CD4-positive, alpha-beta T cell treated with Interleukin-4 for 1 hour (primary cell): ENCODE results near the gene TAF1C.

Experiments
- DNase-seq, 2 donors: peaks; one replicate each; pipeline ENCODE4 v3.0.0-alpha.2; 2020 to 2022

The TAF1C gene

DNA sequence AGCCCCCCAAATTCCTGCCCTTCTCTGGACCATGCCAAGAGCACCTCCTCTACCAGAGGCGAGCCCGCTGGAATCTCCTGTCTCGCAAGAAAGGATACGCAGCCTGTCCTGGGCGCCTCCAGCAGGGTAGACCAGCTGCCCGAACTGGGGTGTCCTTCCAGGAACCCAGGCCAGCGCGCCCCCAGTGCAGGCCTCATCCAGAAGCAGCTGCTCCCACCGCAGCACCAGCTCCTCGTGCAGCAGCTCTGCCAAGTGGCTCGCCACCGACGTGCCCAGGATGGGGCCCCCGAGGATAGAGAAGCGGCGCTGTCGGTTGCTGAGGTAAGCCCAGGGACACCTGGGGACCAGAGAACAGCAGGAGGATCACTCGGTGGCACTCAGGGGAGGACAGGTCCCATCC is 4.8 kb downstream of the TAF1C start:
- DNase-seq, result no peak

DNA sequence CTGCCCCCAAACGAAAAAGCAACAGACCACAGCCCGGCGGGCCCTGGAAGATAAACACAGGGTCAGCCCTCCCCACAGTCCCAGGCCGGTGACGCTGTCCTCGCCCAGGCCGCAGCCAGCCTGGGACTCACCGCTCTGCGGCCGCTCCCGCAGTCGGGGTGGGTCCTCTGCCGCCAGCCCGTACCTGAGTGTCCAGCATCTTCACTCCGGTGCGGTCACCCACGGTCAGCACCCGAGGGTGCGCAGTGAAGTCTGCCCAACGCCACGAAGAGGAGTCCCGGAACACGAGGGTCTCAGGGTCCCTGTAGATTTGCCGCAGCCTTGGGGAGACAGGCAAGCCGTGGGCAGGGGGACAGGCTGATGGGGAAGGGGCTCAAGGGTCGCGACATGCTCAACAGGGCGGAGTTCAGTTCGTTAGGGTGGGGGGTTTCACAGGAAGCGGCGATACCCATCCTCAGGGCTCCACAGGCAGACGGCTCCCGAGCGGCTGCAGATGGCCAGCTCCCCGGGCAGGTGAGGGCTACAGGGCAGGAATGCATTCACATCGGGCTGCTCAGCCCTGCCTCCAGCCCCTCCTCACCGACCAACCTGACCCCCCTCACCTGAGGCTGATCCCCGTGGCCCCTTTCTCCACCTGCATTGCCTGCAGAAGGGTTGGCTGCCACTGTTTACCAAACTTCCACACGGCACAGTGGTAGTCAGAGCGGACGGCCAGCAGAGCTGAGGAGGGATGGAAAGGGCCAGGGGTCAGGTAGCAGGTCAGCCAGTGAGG is 5.5 kb downstream of the TAF1C start:
- DNase-seq, result no peak

DNA sequence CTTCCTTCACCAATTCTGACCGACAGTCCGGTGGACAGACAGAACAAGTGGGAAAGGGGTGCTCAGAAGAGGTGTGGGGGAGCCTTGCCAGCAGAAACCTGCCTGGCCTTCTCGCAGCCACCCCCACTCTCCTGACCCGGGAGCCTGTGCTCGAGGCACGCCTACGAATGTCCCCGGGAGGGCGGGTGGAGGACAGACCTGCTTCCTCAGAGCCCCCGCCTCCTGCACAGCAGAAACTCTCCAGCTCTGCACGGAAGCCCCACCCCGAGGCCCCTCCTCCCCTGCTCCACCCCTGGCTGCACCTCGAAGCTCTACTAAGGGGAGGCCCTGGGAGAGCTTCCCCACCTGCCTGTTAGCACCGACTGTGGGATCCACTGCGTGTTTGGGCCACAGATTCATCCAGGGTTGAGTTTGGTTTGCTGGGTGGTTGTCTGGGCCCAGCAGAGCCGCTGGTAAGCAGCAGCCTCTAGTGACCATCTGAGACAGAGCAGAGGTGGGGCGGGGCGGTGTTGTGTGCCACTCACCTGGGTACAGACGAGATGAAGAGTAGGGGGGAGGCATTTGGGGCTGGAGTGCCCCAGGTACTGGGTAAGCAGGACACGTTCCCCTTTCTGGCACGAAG is 6.2 kb downstream of the TAF1C start:
- DNase-seq, result no peak

DNA sequence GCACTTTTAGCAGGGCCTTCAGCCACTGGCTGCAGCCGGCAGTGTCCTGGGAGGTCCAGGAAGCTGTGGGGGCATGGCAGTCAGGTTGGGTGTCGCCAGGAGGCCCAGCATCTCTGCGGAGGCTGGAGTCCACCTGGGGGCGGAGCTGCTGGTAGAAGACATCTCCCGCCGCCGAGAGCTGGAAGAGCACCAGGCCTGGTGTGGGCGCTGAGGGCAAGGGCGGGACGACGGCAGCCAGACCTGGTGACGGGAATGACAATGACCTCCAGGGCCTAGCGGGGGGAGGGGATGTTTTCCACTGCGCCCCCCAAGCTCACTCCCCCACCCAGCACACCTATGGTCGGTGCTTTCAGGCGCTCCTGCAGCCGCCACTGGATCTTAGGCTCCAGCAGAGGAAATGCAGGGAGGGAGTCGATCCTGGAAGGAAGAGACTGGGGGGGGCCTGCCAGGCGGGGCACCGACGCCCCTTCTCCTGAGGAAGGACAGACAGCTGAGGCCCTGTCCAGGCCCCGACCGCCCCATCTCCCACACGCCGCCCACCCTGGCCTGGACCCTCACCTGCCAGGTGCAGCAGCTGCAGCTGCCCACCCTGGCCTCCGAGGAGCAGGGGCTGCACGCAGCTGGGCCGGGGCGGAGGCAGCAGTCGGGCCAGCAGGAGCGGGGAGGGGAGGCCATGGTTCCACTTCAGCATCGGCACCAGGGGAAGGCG is 7.1 kb downstream of the TAF1C start:
- DNase-seq, result no peak

DNA sequence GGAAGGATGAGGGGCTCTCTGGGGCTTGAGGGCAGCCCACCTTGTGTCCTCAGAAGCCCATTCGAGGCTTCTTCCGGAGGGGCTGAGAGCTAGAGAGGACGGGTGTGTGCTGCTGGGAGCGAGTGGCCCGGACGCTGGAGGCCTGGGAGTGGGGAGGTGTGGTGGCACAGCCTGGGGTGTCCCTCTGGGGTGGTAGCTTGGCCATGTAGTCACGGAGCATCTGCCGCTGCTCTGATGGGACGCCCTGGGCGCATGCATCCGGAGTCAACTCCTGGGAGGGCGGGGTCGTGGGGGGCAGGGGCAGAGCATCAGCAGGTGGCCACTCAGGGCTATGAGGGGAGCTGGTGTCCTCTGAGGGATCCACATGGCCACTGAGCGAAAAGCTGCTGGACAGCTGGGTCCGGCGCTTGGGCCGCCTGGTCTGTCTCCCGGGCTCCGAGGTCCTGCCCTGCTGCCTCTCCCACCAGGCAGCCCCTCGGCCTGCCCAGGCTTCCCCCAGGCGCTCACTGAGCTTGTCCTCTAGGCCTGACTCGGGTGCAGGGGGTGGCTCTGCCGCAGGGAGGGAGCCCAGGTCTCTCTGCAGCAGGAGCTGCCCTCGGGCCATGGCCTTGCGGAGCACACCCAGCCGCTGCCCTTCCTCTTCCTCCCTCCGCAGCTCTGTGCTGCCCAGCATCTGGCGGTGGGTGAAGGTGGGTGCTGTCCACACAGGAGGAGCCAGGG is 7.8 kb downstream of the TAF1C start:
- DNase-seq, result no peak

DNA sequence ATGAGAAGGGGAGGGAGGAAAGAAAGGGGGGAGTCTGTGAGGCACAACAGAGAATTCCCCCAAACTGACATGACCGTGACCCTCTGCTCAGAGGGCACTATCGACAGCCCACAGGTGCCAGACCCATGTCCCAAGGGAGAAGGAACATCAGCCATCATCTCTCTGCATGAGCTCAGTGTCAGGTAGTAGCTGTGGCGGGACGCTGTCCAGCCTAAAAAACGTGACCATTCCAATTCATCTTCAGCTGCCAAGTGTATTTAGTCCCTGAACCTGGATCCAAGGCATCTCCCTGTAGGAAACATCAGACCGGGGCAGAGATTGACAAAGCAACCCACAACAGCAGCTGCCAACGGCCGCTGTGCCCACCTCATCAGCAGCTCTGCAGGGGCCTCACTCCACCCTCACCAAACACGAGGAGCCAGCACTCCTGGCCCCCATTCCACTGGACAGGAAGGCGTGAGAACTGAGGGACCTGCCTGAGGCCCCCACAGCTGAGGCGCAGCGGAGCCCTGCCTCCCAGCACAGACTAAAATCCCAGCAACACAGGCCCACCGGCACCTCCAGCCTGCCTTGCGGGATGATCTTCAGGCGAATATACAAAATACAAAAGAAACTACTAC is 8.6 kb downstream of the TAF1C start:
- DNase-seq, result no peak

DNA sequence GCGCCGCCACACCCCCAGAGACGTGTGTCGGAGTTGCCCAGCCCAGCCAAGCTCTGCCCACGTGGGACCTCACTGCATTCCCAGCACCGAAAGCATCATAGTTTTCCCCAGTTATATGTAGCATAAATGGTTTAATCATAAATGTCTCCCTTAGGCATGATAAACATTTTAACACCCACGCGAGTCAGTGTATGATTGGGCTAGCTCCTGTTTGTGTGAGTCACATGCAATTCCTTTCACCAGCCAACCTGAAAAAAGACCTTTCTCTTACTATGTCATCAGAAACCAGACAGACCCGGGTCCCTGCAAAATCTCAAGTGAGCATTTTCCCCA is 9.2 kb downstream of the TAF1C start:
- no peak for DNase-seq

DNA sequence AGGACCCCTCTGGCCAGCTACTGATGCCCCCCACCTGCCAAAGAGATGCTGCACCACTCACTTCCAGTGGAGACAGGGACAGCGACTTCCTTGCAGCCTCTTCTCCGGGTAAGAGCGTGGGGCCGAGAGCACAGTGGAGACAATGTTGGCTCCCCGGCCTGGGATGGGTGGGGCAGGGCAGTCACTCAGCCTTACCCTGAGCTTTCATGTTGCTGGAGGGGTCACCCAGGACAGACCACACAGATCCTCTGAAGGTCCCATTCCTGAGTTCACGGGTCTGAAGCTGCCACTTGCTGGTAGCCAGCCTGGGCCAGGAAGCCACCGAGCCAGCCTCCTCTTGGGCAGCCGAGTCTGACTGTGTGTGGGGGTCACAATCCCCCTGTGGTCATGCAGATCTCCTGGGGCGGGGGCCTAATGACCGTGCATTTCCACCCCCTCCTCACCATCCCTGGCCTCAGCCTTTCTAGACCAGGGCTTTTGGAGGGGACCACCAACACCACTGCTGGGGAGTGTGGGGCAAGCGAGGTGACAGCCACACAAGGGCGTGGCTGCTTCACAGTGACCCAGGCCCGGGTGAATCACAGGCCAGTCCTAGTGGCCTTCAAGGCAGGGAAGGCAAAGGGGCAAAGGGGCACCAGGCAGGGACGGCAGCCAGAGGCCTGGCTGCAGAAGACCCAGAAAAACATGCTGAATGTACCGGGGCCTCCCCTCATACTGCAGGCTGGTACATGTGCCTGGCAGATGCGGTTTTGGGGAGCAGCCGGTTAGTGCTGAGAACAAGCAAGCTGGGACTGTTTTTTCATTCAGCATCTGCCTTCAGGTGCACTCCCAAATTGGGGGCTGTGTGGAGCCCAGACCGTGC is 10.4 kb downstream of the TAF1C start:
- DNase-seq, result no peak

DNA sequence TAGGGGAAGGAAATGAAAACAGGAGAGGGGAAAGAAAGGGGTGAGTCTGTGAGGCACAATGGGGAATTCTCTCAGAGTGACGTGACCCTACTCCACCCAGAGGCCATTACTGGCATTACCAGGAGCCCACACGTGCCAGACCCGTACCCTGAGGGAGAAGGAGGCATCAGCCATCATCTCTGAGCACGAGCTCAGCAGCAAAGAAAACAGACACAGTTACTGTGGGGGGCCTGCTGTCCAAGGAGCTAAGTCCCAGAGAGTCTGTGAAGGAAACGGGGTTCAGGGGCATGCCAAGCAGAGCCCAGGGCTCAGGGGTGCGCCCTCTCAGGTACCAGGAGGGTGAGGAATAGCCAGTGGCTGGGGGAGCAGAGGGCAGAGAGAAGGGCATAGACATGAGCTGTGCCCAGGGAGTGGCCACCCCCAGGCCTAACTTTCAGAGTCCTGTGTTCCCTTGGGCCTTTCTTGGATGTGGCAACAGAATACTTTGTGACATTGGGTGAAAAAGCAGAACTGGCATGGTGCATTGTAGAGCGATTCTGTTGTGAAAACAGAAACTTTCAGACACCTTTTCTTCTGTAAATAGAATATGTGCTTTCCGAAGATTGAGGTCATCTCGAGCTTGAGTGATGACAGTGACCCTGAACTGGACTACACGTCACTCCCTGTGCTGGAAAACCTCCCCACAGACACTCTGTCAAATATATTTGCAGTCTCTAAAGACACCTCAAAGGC is 11.3 kb downstream of the TAF1C start:
- peak; percentile 13 to 63 for DNase-seq

DNA sequence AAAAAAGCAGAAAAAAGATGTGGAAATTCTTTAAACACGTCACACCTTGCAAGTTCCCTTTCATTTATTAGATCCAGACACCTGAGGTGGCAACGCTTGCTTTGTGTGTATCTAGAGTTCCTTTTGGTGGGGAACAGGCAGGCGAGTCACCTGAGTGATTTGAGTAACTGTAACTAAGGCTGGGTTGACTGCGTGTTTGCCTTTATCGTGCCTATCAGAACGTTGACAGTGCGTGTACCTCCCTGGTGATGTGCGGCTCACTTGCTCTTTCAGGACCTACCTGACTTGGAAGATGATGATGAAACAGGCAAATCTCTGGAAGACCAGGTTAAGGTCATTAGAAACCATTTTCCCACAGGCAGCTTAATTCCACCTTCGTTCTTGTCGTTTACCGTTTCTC is 12.5 kb downstream of the TAF1C start:
- no peak for DNase-seq

DNA sequence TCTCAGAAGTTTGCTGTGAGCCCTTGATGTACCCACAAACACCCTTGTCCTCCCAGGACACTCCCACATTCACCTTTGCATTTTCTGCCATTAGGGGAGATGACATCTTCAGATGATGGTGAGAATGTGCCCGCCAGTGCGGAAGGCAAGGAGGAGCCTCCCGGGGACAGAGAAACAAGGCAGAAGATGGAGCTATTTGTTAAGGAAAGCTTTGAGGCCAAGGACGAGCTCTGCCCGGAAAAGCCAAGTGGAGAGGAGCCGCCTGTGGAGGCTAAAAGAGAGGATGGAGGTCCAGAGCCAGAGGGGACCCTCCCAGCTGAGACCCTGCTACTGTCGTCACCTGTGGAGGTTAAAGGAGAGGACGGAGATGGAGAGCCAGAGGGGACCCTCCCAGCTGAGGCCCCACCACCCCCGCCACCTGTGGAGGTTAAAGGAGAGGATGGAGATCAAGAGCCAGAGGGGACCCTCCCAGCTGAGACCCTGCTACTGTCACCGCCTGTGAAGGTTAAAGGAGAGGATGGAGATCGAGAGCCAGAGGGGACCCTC is 17.0 kb downstream of the TAF1C start:
- no peak for DNase-seq

DNA sequence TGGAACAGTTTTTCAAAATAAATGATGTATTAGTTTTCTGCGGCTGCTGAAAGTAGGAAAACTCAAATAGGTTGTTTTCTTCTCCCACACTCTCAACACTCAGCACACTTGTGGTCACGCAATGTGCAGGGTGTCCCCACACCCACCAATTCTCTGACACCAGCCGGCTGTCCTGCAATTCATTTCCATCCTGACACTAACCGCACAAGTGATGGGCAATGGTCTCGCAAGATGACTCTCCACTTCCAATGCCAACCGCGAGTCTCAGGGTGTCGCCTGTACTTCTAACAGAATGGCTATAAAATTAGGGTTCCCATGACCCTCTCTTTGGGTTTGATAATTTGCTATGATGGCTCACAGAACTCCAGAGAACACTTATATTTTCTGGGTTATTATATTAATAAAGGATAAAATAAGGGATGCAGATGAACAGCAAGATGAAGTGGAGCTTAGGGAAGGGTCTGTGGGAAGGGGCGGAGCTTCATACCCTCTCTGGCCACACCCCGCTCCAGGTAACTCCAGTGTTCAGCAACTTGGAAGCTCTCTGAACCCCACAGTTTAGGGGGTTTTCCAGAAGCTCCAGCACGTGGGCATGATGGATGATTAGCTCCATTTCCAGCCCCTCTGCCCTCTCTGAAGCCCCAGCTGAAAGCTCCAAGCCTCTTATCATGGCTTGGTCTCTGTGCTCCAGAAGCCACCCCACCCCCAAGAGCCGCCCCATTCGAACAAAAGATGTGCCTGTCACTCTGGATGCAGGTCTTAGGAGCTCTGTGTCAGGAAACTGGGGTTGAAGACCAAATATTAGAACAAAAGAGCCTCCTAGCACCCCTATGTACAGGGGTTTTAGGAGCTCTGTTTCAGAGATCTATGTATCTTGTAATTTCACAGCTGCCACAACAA is 19.8 kb downstream of the TAF1C start:
- no peak for DNase-seq

DNA sequence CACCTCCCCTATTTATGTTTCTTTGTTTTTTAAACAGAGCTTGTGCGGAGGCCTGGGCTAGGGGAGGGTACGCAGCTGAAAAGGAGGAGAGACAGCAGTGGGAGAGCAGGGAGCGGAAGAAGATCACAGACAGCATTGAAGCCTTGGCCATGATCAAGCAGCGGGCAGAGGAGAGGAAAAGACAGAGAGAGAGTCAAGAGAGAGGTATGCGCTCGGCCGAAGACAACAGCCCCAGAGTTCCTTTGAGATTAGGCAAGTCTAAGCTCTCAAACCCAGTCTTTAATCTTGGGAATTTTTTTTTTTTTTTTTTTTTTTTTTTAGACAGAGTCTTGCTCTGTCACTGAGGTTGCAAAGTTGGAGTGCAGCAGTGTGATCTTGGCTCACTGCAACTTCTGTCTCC is 21.1 kb downstream of the TAF1C start:
- DNase-seq, result no peak

DNA sequence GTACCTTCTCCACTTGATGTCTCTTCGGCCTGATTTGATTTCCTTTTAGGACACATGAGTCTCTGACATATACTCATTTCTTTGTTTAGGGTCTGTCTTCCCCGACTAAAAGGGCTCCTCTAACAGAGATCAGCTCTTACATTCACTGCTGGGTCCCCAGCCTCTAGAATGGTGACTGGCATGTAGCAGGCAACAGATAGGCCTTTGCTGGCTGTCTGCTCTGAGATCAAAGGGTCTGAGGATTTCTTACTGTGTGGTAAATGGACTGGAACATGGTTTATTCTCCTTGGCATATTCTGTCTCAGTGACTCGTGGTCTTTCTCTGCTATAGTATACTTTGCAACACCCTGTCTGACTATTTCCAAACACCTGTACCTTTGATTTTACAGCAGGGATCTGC is 25.1 kb downstream of the TAF1C start:
- no peak for DNase-seq

DNA sequence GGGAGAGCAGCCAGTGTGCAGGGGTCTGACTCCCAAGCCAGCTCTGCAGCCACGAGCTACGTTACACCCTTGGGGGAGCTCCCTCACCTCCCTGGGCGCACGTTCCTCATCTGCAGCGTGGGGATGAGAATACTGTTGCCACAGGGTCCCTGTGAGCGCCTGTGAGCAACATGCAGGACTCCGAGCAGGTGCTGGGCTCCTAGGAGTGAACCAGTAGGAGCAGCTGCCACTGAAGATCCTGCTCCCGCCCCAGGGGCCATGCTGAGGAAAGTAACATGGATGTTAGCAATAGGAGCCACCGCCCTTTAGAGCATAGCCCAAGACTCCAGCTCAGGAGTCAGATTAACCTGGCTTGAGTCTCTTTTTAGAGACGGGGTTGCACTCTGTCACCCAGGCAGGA is 25.8 kb downstream of the TAF1C start:
- DNase-seq, result no peak

DNA sequence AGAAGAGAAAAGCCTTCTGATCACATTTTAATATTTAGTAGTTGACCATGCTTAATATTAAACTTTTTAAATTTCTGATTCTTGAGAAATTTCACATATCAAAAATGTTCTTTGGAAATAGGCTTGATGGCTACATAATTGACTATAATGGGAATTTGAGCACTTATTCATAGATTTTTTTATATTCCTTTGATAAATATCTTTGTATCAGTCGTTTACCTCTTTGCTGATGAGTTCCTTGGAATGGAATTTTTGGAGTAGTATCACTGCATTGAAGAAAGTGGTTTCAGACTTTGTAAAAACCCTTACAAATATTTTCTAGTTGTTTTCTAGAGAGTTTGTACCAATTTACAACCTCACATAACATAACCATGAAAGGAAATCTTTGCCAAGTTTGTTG is 27.1 kb downstream of the TAF1C start:
- DNase-seq, result no peak

DNA sequence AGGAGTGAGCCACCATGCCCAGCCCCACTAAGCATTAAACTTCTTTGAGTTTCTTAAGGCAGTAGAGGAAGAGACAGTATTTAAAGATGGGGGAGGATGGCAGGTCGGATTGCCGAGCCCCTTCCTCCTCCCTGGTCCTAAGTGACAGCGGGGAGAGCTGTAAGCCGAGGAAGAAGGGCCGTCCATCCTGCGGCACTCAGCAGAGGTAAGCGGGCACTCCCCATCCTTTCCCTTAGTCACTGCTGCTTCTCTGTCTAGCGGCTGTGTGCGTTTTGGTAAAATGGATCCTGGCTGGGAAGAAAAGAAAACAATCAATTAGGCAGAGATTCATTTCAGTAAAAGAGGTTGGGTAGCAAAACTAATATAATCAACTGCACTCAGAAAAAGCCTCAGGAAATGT is 27.9 kb downstream of the TAF1C start:
- DNase-seq, result no peak

DNA sequence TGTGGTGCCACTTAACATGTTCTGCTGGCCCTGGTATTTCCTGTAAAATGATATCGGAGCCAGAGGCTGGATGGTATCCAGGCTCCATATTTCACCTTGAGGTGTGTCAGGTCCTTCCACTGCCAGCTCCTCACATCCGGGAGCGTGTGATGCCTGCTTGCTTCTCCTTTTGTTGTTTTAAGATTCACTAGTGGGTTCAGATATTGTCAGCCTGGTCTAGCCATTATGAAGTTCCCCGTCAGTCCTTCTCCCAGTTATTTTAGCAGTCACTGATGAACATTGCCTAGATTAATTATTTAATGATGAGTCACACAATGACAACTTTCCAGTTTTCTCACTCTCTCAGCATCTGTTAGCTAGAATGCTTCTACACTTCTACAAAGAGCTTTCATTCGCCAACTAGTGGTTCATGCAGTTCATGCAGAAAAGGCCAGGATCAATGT is 30.5 kb downstream of the TAF1C start:
- DNase-seq, result no peak

DNA sequence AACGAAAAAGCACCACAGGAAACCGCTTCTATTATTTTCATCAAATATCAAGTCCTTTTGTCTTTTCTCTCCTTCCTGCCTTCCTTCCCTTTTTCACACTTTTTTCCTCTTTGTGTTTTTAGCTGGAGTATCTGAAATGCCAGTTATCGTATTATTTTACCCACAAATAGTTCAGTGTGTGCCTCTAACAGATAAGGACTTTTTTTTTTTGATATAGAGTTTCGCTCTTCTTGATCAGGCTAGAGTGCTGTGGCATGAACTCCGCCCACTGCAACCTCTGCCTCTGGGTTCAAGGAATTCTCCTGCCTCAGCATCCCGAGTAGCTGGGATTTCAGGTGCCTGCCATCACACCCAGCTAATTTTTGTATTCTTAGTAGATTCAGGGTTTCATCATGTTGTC is 31.1 kb downstream of the TAF1C start:
- DNase-seq, result no peak

DNA sequence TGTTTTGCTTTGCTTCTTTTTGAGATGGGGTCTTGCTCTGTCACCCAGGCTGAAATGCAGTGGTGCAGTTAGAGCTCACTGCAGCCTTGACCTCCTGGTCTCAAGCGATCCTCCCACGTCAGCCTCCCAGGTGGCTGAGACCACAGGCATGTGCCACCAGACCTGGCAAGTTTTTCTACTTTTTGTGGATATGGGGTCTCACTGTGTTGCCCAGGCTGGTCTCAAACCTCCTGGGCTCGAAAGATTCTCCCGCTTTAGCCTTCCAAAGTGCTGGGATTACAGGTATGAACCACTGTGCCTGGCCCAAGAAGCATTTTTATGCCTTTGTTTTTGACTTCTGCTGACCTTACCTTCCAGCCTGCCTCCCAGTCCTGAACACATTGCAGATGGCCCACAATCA is 31.6 kb downstream of the TAF1C start:
- DNase-seq, result no peak
